Lower leg skin (tissue), 3 donors: Measurements from ENCODE around the gene NARS2.

Experiments
- CTCF ChIP-seq, 3 donors: fragments of 450-650 bp; IDR thresholded peaks; one replicate each; pipeline ENCODE4 v1.5.1; 2016; ENCODE audit warnings: antibody characterized with exemption in 3 of 3, mild to moderate bottlenecking in 3 of 3, moderate library complexity in 2 of 3
- POLR2A ChIP-seq, 2 donors: fragments of 450-650 bp; IDR thresholded peaks; one replicate each; pipeline ENCODE4 v1.6.1; 2016 to 2017; ENCODE audit warnings: antibody characterized with exemption in 2 of 2, mild to moderate bottlenecking in 1 of 2, moderate library complexity in 1 of 2

GRCh38 chr11:78420796-78421209, 153.9 kb downstream of the NARS2 start:
- TF ChIP-seq CTCF (IDR thresholded peaks at IDR 0.05) (no peak), POLR2A (IDR thresholded peaks at IDR 0.05) (no peak)
